DOHH2 (cell line): ENCODE data around the gene HPSE2.

Experiments used
- H3F3A ChIP-seq: fragments of 200-600 bp; sonication (generic), shearing (Covaris generic); 2 replicates; pipeline ENCODE4 v1.6.0; 2016; ENCODE audit warnings: antibody characterized with exemption, mild to moderate bottlenecking; ENCODE audit not compliant: control insufficient read depth, insufficient read depth
- H3K27ac ChIP-seq: fragments of 200-600 bp; sonication (generic); 2 replicates; pipeline ENCODE4 v1.5.1; 2014; ENCODE audit warnings: low read depth, mild to moderate bottlenecking, low read length, moderate library complexity
- H3K27me3 ChIP-seq: fragments of 200-600 bp; sonication (generic); 2 replicates; pipeline ENCODE4 v1.6.1; 2014; ENCODE audit warnings: mild to moderate bottlenecking, low read length, mixed read lengths; ENCODE audit not compliant: control insufficient read depth
- H3K36me3 ChIP-seq: fragments of 200-600 bp; sonication (generic); 2 replicates; pipeline ENCODE4 v1.6.1; 2014; ENCODE audit warnings: mild to moderate bottlenecking, low read length, moderate library complexity, mixed read lengths; ENCODE audit not compliant: control insufficient read depth
- H3K4me1 ChIP-seq: fragments of 200-600 bp; sonication (generic); 2 replicates; pipeline ENCODE4 v1.6.1; 2014; ENCODE audit warnings: mild to moderate bottlenecking, low read length, mixed read lengths; ENCODE audit not compliant: control insufficient read depth
- H3K4me2 ChIP-seq: fragments of 200-600 bp; sonication (generic); 2 replicates; pipeline ENCODE4 v1.6.0; 2014; ENCODE audit warnings: mild to moderate bottlenecking, low read length, moderate library complexity
- H3K4me3 ChIP-seq: fragments of 200-600 bp; sonication (generic); 2 replicates; pipeline ENCODE4 v1.5.1; 2014; ENCODE audit warnings: mild to moderate bottlenecking, low read length, mixed read lengths
- H3K79me2 ChIP-seq: fragments of 200-600 bp; sonication (generic); 2 replicates; pipeline ENCODE4 v1.6.1; 2014; ENCODE audit warnings: mild to moderate bottlenecking, low read length, mixed read lengths; ENCODE audit not compliant: control insufficient read depth
- H3K9me2 ChIP-seq: fragments of 200-600 bp; sonication (generic); replicated peaks from 2 replicates; pipeline ENCODE4 v1.6.1; 2014; ENCODE audit warnings: mild to moderate bottlenecking, low read length, mixed read lengths; ENCODE audit not compliant: control insufficient read depth
- H3K9me3 ChIP-seq: fragments of 200-600 bp; sonication (generic); 2 replicates; pipeline ENCODE4 v1.6.1; 2014; ENCODE audit warnings: antibody characterized with exemption, low read length, mixed read lengths; ENCODE audit not compliant: control insufficient read depth, insufficient read depth
- H4K20me1 ChIP-seq: fragments of 200-600 bp; sonication (generic); 2 replicates; pipeline ENCODE4 v1.6.0; 2014; ENCODE audit warnings: low read depth, mild to moderate bottlenecking, antibody characterized with exemption, low read length, moderate library complexity; ENCODE audit not compliant: control insufficient read depth, insufficient read depth
- EZH2phosphoT487 ChIP-seq: fragments of 200-600 bp; sonication (generic); IDR thresholded peaks from 2 replicates; pipeline ENCODE4 v1.6.1; 2017; ENCODE audit warnings: borderline replicate concordance, mild to moderate bottlenecking, antibody characterized with exemption, low read length, moderate library complexity, mixed read lengths
- TF ChIP-seq, protein P1 (sequence below): fragments of 200-600 bp; sonication (generic); IDR thresholded peaks from one replicate; pipeline ENCODE4 v1.5.1; 2014; ENCODE audit warnings: antibody characterized with exemption, mild to moderate bottlenecking, low read depth, low read length; ENCODE audit not compliant: poor library complexity, severe bottlenecking

Gene HPSE2

DNA sequence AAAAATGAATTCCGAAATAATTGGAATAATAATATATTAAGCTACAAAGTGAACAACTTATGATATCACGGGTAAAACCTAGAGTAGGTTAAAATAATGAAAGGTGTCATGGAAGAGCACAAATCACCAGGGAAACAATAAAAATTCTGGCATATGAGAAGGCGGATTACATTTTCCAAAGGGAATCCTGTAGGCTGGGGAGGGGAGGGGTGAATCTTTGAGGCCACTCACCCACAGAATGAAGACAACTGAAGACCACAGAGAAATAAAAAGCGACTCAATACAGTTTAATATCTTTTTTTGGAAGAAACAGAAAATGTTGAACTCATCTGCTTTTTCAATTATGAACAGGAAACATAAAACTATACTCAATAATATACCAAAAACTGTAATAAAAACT is 659.6 kb downstream of the HPSE2 start:
- no peaks in the 10 kb centered on the region for H3K79me2 ChIP-seq
- no peaks in the 10 kb centered on the region for H3K9me3 ChIP-seq
- no peaks in the 10 kb centered on the region for H3K4me1 ChIP-seq
- no peak for TF ChIP-seq EZH2phosphoT487
- TF ChIP-seq, protein P1, sequence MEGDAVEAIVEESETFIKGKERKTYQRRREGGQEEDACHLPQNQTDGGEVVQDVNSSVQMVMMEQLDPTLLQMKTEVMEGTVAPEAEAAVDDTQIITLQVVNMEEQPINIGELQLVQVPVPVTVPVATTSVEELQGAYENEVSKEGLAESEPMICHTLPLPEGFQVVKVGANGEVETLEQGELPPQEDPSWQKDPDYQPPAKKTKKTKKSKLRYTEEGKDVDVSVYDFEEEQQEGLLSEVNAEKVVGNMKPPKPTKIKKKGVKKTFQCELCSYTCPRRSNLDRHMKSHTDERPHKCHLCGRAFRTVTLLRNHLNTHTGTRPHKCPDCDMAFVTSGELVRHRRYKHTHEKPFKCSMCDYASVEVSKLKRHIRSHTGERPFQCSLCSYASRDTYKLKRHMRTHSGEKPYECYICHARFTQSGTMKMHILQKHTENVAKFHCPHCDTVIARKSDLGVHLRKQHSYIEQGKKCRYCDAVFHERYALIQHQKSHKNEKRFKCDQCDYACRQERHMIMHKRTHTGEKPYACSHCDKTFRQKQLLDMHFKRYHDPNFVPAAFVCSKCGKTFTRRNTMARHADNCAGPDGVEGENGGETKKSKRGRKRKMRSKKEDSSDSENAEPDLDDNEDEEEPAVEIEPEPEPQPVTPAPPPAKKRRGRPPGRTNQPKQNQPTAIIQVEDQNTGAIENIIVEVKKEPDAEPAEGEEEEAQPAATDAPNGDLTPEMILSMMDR, result no peak
- H3K4me2 ChIP-seq, result no peak overlapping the region
- no peaks in the 10 kb centered on the region for H4K20me1 ChIP-seq
- H3K36me3 ChIP-seq, result no peaks in the 10 kb centered on the region
- H3K27me3 ChIP-seq, result peaks cover 6% of the 10 kb centered on the region; the same call in 1 of the 2 replicates
- no peak overlapping the region for H3K27ac ChIP-seq
- H3F3A ChIP-seq, result no peaks in the 10 kb centered on the region
- no peak overlapping the region for H3K4me3 ChIP-seq
- no peaks in the 10 kb centered on the region for H3K9me2 ChIP-seq

DNA sequence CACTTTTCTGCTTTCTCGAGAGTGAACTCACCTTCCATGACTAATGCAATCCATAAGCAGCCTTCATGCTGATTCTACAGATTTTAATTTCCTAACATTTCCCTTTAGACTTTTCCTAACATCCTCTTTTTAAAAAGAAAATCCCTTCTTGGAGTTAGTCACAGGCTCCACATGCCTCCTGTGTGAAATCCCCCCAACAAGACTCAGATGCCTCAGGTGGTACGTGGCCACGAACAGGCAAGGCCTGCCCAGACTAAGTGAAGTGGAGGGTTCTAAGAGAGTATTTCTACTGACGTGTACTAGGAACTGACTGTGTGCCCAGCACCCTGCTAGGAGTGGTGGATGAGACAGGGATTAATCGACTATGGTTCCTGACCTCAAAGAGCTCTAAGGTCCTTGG is 663.1 kb downstream of the HPSE2 start:
- no peak overlapping the region for H3K4me2 ChIP-seq
- H3K4me1 ChIP-seq, result no peaks in the 10 kb centered on the region
- H3K27me3 ChIP-seq, result 0 out of 2 replicates have a peak, but pooled peaks cover 2% of the 10 kb centered on the region
- no peaks in the 10 kb centered on the region for H3K9me2 ChIP-seq
- H3K79me2 ChIP-seq, result no peaks in the 10 kb centered on the region
- no peaks in the 10 kb centered on the region for H3K9me3 ChIP-seq
- H4K20me1 ChIP-seq, result no peaks in the 10 kb centered on the region
- H3F3A ChIP-seq, result no peaks in the 10 kb centered on the region
- TF ChIP-seq, protein P1, result no peak
- no peak for TF ChIP-seq EZH2phosphoT487
- no peak overlapping the region for H3K4me3 ChIP-seq
- no peak overlapping the region for H3K27ac ChIP-seq
- no peaks in the 10 kb centered on the region for H3K36me3 ChIP-seq

DNA sequence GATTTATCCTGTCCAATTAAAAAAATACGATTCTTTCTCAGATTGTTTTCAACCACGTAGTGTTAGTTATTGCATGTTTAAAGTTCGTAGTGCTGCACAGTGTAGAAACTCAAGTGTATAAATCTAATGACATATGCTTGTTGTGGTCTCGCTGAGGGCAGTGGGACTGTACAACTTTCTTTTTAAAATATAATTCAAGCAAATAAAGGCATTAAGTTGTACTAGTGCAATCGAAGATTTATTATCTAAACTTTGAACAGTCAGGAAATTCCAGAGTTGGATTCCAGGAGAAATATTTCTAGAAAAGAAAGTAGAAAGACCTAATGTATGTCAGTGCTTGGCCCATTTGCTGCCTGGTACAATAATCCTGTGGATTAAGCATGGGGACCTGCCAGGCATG is 664.8 kb downstream of the HPSE2 start:
- Histone ChIP-seq H3K9me3 (no peaks in the 10 kb centered on the region), H3K27me3 (0 out of 2 replicates have a peak, but pooled peaks cover 2% of the 10 kb centered on the region), H3F3A (no peaks in the 10 kb centered on the region), H3K36me3 (no peaks in the 10 kb centered on the region), H4K20me1 (no peaks in the 10 kb centered on the region), H3K4me2 (no peak overlapping the region), H3K79me2 (no peaks in the 10 kb centered on the region), H3K4me1 (no peaks in the 10 kb centered on the region), H3K4me3 (no peak overlapping the region), H3K9me2 (no peaks in the 10 kb centered on the region), H3K27ac (no peak overlapping the region)
- TF ChIP-seq, protein P1, result no peak

DNA sequence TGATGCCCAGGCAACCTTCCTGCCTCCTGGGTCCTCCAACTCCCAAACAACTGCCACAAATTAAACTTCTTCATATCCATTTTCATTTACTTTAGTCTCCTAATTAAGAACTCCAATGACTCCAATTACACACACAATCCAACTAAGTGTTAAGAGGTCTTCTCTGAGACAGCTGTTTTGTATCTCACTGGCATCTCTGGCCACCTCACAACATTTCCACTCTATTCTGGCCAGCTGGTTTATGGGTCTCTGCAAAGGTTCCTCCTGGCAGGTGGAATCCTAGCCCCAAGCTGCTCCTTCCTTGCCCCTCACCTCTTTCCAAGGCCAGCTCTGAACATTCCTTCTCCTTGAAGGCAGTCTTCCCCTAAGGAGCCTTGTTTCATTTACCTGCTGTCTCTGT is 665.8 kb downstream of the HPSE2 start:
- H3K27me3 ChIP-seq, result no peaks in the 10 kb centered on the region
- no peak overlapping the region for H3K27ac ChIP-seq
- no peak overlapping the region for H3K4me3 ChIP-seq
- H3K4me1 ChIP-seq, result no peaks in the 10 kb centered on the region
- H3K4me2 ChIP-seq, result no peak overlapping the region
- no peaks in the 10 kb centered on the region for H3K9me2 ChIP-seq
- H3F3A ChIP-seq, result no peaks in the 10 kb centered on the region
- H3K9me3 ChIP-seq, result no peaks in the 10 kb centered on the region
- no peaks in the 10 kb centered on the region for H4K20me1 ChIP-seq
- no peaks in the 10 kb centered on the region for H3K79me2 ChIP-seq
- TF ChIP-seq, protein P1, result no peak
- no peak for TF ChIP-seq EZH2phosphoT487
- H3K36me3 ChIP-seq, result no peaks in the 10 kb centered on the region
